Rectal smooth muscle tissue (tissue), 1 donor: ENCODE results near the gene AFF1.
A peak's percentile ranks its signal among the peaks of the same experiment; 100 is the strongest.

Experiments used
- H3K27ac ChIP-seq: one replicate; pipeline ENCODE4 v1.7.0; 2013; ENCODE audit warnings: low read depth, low read length, inconsistent platforms
- H3K27me3 ChIP-seq: one replicate; pipeline ENCODE4 v1.7.0; 2013; ENCODE audit warnings: low read length; ENCODE audit not compliant: control insufficient read depth, insufficient read depth
- H3K36me3 ChIP-seq: one replicate; pipeline ENCODE4 v1.7.0; 2013; ENCODE audit warnings: low read length; ENCODE audit not compliant: control insufficient read depth, insufficient read depth
- H3K4me1 ChIP-seq: one replicate; pipeline ENCODE4 v1.7.0; 2013; ENCODE audit warnings: low read length; ENCODE audit not compliant: control insufficient read depth, insufficient read depth
- H3K4me3 ChIP-seq: one replicate; pipeline ENCODE4 v1.7.0; 2013; ENCODE audit warnings: low read length
- H3K9ac ChIP-seq: one replicate; pipeline ENCODE4 v1.7.0; 2013; ENCODE audit warnings: low read length

The AFF1 gene

DNA sequence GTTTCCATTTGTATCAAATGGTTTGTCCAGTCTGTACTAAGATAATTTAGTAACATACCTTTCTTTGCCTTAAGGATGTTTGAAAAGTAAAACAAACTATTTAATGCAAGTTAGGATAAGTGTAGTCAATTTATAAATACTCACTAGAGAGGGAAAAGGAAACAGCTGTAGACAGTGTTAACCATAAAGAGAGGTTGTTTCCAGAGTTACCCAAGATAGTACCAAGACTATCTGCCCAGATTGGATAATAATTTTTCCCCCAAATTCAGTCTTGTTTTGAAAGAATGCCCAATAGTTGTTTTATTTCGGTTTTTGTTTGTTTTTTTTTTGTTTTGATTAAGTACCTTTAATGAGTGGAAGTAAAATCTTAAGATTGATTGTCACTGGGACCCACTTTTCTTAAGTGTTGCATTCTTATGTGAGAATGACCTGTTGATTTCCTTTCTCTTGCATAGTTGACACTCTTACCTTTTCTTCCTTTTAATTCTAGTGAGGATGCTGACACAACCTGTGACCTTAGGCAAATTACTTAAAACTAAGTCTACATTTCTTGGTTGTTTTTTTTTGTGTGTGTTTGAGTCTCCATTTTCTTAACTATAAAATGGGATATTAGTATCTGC is 12.8 kb downstream of the AFF1 start:
- Histone ChIP-seq H3K36me3 (peaks cover 3% of the 10 kb centered on the region), H3K4me1 (peaks cover 7% of the 10 kb centered on the region), H3K9ac (no peak overlapping the region), H3K4me3 (no peak overlapping the region), H3K27me3 (no peaks in the 10 kb centered on the region), H3K27ac (no peak overlapping the region)

DNA sequence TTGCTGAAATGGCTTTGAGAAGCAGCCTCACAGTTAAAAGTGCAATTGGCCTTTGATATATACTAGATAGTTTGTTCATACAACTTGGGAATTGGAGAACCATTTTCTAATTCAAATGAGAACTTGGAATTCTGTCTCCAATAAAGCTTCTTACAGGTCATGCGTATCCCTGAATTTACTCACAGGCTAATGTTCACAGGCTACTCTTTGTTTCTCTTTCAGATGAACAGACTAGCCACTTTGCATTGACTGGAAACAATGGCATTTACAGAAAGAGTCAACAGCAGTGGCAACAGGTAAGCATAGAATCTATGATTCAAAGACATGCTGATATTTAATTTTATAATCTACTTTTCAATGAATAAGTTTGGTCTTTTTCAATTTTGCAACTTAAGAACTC is 13.5 kb downstream of the AFF1 start:
- H3K27ac ChIP-seq: no peak overlapping the region
- no peak overlapping the region for H3K4me3 ChIP-seq
- no peak overlapping the region for H3K9ac ChIP-seq

GRCh38 chr4:86950831-86951525 is 16.2 kb downstream of the AFF1 start:
- Histone ChIP-seq H3K4me1 (peaks cover 5% of the 10 kb centered on the region), H3K9ac (no peak overlapping the region), H3K27ac (no peak overlapping the region), H3K27me3 (no peaks in the 10 kb centered on the region), H3K4me3 (no peak overlapping the region), H3K36me3 (peaks cover 3% of the 10 kb centered on the region)

More for the DNA sequence above, 13.5 kb downstream of the AFF1 start:
- no peaks in the 10 kb centered on the region for H3K27me3 ChIP-seq
- H3K36me3 ChIP-seq: peaks cover 3% of the 10 kb centered on the region
- H3K4me1 ChIP-seq: peaks cover 7% of the 10 kb centered on the region

GRCh38 chr4:86955888-86956451 is 21.2 kb downstream of the AFF1 start:
- Histone ChIP-seq H3K36me3 (no peaks in the 10 kb centered on the region), H3K4me3 (no peak overlapping the region), H3K27me3 (no peaks in the 10 kb centered on the region), H3K9ac (no peak overlapping the region), H3K27ac (no peak overlapping the region), H3K4me1 (peaks cover 12% of the 10 kb centered on the region)

GRCh38 chr4:86957215-86957614 is 22.4 kb downstream of the AFF1 start:
- H3K27ac ChIP-seq: no peak overlapping the region
- no peak overlapping the region for H3K4me3 ChIP-seq
- H3K27me3 ChIP-seq: no peaks in the 10 kb centered on the region
- no peak overlapping the region for H3K9ac ChIP-seq
- no peaks in the 10 kb centered on the region for H3K36me3 ChIP-seq
- peaks cover 15% of the 10 kb centered on the region for H3K4me1 ChIP-seq

DNA sequence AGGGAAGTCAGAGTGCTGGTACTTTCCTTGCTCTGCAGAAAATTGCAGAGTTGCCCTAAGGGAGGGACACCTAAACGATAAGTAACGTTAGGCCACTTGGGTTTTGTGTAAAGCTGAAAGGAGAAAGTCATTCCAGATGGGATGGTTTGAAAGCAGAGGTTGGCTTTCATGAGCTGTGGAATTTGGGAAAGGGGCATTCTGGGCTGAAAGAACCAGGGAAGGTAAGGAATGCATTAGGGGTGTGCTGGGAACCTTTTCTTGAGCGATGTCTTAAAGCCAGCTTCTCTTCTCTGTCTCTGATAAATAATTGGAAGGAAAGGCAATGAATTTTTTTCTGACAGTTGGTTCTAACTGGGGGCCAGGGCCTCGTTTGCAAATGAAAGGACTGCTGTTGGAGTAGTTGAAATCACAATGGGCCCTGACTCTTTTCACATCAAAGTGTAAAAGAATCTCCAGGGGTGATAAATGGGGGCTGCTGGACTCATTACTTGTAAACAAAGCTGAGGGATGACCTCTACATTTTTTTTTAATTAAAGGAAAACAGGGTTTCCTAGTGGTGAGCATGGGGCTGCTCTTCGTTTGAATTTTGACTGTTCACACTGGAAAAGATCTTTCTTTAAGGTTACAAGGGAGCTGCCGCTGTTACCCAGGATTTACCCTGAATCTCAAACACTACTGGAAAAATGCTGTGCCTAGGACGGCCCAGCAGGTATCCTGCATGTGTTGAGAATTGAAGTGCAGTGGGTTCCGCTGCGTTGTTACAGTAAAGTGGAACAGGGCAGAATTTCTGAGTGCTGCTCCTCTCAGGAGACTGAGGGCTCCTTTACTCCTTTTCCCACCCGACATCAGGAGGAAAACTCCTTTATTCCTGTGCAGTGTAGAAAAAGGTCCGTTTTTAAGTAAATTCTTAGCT is 25.0 kb downstream of the AFF1 start:
- no peak overlapping the region for H3K4me3 ChIP-seq
- H3K27me3 ChIP-seq: no peaks in the 10 kb centered on the region
- peaks cover 15% of the 10 kb centered on the region for H3K4me1 ChIP-seq
- H3K9ac ChIP-seq: no peak overlapping the region
- no peaks in the 10 kb centered on the region for H3K36me3 ChIP-seq
- no peak overlapping the region for H3K27ac ChIP-seq

DNA sequence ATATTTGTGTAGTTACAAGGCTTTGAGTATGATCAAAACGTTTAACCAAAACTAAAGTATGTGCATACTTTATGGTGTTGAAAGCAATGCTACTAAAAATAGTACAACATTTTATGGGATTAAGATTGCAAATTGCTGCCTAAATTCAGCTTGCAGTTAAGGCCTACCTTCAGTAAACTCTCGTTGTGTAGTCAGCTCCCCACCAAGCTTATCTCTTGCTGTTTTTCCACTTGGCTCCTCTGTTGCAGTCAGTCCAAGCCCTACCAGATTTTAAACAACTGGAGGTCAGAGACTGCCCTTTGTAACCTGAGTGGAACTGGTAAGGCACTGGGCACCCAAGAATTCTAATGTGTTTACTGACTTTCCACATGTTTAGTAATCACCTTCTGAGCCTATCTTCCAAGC is 25.7 kb downstream of the AFF1 start:
- Histone ChIP-seq H3K4me3 (no peak overlapping the region), H3K27ac (peak overlapping the region; percentile 69), H3K4me1 (peaks cover 15% of the 10 kb centered on the region), H3K9ac (no peak overlapping the region), H3K27me3 (no peaks in the 10 kb centered on the region), H3K36me3 (no peaks in the 10 kb centered on the region)

- Histone ChIP-seq H3K27ac (peak overlapping the region; percentile 69), H3K9ac (no peak overlapping the region), H3K36me3 (no peaks in the 10 kb centered on the region), H3K4me3 (no peak overlapping the region), H3K27me3 (no peaks in the 10 kb centered on the region), H3K4me1 (peaks cover 15% of the 10 kb centered on the region)
These were observed 26.3 kb downstream of the AFF1 start for GRCh38 chr4:86961116-86961515.

GRCh38 chr4:86961605-86962295 is 26.9 kb downstream of the AFF1 start:
- Histone ChIP-seq H3K27ac (peak overlapping the region; percentile 69), H3K36me3 (no peaks in the 10 kb centered on the region), H3K4me3 (no peak overlapping the region), H3K27me3 (no peaks in the 10 kb centered on the region), H3K9ac (no peak overlapping the region), H3K4me1 (peaks cover 15% of the 10 kb centered on the region)

DNA sequence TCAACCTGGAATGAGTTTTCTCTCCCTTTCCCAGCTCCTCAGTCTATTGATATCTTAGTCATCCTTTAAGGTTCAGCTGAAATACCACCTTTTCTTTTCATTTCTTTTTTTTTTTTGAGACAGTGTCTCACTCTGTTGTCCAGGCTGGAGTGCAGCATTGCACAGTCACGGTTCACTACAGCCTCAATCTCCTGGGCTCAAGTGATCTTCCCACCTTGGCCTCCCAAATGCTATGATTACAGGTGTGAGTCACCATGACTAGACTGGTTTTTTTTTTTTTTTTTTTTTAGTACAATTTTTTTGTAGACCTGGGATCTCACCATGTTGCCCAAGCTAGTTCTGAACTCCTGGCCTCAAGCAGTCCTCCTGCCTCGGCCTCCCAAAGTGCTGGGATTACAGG is 28.9 kb downstream of the AFF1 start:
- peaks cover 15% of the 10 kb centered on the region for H3K4me1 ChIP-seq
- no peak overlapping the region for H3K9ac ChIP-seq
- no peaks in the 10 kb centered on the region for H3K27me3 ChIP-seq
- H3K4me3 ChIP-seq: no peak overlapping the region
- H3K27ac ChIP-seq: no peak overlapping the region
- H3K36me3 ChIP-seq: no peaks in the 10 kb centered on the region

GRCh38 chr4:86965019-86965976 is 30.5 kb downstream of the AFF1 start:
- H3K27me3 ChIP-seq: no peaks in the 10 kb centered on the region
- no peak overlapping the region for H3K4me3 ChIP-seq
- no peaks in the 10 kb centered on the region for H3K36me3 ChIP-seq
- H3K4me1 ChIP-seq: peaks cover 10% of the 10 kb centered on the region
- no peak overlapping the region for H3K9ac ChIP-seq
- no peak overlapping the region for H3K27ac ChIP-seq
